Bronchial epithelial cell (primary cell): Measurements from ENCODE around the gene DIAPH3. TPM values are rescaled to one million over a fixed set of nuclear protein-coding genes. Genes with fewer than 3 reads are reported as not detected.
"Not testable (repeated sequence)": the region's sequence is repeated elsewhere in the genome, so short reads cannot be mapped to it uniquely, and the experiment has no call there.

Experiments used
- DNase-seq: peaks from one replicate; pipeline ENCODE4 v3.0.0-alpha.2; 2010; ENCODE audit warnings: low read depth
- FAIRE-seq: peaks from 2 replicates; lab custom pipeline; 2011; peaks lifted over from hg19 to GRCh38; lab: Jason Lieb, UNC
- H3K27me3 ChIP-seq: 2 replicates; pipeline ENCODE4 v1.5.1; 2011; ENCODE audit warnings: low read length; ENCODE audit not compliant: control insufficient read depth, insufficient read depth
- H3K36me3 ChIP-seq: 2 replicates; pipeline ENCODE4 v1.5.1; 2011; ENCODE audit warnings: low read length; ENCODE audit not compliant: control insufficient read depth, insufficient read depth
- H3K4me3 ChIP-seq: 2 replicates; pipeline ENCODE4 v1.5.1; 2011; ENCODE audit warnings: mild to moderate bottlenecking, low read depth, low read length, control low read depth
- CTCF ChIP-seq: IDR thresholded peaks from 2 replicates; pipeline ENCODE4 v1.5.1; 2011; ENCODE audit warnings: mild to moderate bottlenecking, moderate library complexity, low read length, control low read depth, inconsistent platforms; ENCODE audit not compliant: insufficient read depth, severe bottlenecking
- total RNA-seq: library from RNA; depleted of rRNA; stranded (reverse); fragments of >200 nt; gene quantifications from 2 replicates; pipeline ENCODE4 v1.2.1, GENCODE V29; 2014

DIAPH3 gene
- total RNA-seq, result 0.26 and 0.51 TPM in 2 replicates

GRCh38 chr13:60163478-60164233 lies at the start of gene DIAPH3:
Gene DIAPH3, minus strand, starts transcription at chr13:60163928. Its CDS starts 162 bp downstream, at chr13:60163766.
- TF ChIP-seq CTCF, result no peak
- FAIRE-seq, result no peak
- H3K27me3 ChIP-seq, result no peaks in the 10 kb centered on the region

GRCh38 chr13:60213236-60213744 lies 49.6 kb upstream of the DIAPH3 start:
- no peaks in the 10 kb centered on the region for H3K36me3 ChIP-seq
- DNase-seq (no peak), FAIRE-seq (no peak)
- H3K4me3 ChIP-seq, result no peak overlapping the region
- TF ChIP-seq CTCF, result no peak
- H3K27me3 ChIP-seq, result no peaks in the 10 kb centered on the region

More at GRCh38 chr13:60163478-60164233, at the start of gene DIAPH3:
- DNase-seq, result peak; percentile 89
- H3K36me3 ChIP-seq, result no peaks in the 10 kb centered on the region
- H3K4me3 ChIP-seq, result peak within 1 kb of the TSS; percentile 93

- no peak for DNase-seq
- H3K27me3 ChIP-seq, result no peaks in the 10 kb centered on the region
- FAIRE-seq, result no peak
- H3K4me3 ChIP-seq, result no peak overlapping the region
- TF ChIP-seq CTCF, result no peak
- no peaks in the 10 kb centered on the region for H3K36me3 ChIP-seq
Observed at GRCh38 chr13:60211548-60211947, 47.8 kb upstream of the DIAPH3 start.

- no peak for DNase-seq
- no peak for FAIRE-seq
- no peaks in the 10 kb centered on the region for H3K36me3 ChIP-seq
- H3K27me3 ChIP-seq, result no peaks in the 10 kb centered on the region
- no peak overlapping the region for H3K4me3 ChIP-seq
- TF ChIP-seq CTCF, result no peak
Observed at GRCh38 chr13:60210510-60211330, 47.0 kb upstream of the DIAPH3 start.

GRCh38 chr13:60205499-60205898 lies 41.8 kb upstream of the DIAPH3 start:
- not testable (repeated sequence) for H3K27me3 ChIP-seq, FAIRE-seq, DNase-seq, H3K36me3 ChIP-seq, H3K4me3 ChIP-seq

GRCh38 chr13:60201286-60201685 lies 37.6 kb upstream of the DIAPH3 start:
- DNase-seq (no peak), FAIRE-seq (no peak)
- Histone ChIP-seq H3K27me3 (no peaks in the 10 kb centered on the region), H3K4me3 (no peak overlapping the region), H3K36me3 (no peaks in the 10 kb centered on the region)
- no peak for TF ChIP-seq CTCF

- H3K27me3 ChIP-seq, DNase-seq, FAIRE-seq, H3K4me3 ChIP-seq, H3K36me3 ChIP-seq: not testable (repeated sequence)
Observed at GRCh38 chr13:60195893-60196292, 32.2 kb upstream of the DIAPH3 start.
